K562 treated with DMSO at 1 percent for 24 hours (cell line): Measurements from ENCODE around the gene RPE. TPM values are rescaled to one million over a fixed set of nuclear protein-coding genes. Genes with fewer than 3 reads are reported as not detected.

Experiments
- total RNA-seq: library from RNA; unstranded; fragments of 300-600 nt; gene quantifications from 2 replicates; pipeline ENCODE4 v1.2.3, GENCODE V29; 2022; ENCODE audit warnings: low read depth; ENCODE audit not compliant: insufficient read depth

Gene RPE
- total RNA-seq = 11.3 and 13.0 TPM in 2 replicates

DNA sequence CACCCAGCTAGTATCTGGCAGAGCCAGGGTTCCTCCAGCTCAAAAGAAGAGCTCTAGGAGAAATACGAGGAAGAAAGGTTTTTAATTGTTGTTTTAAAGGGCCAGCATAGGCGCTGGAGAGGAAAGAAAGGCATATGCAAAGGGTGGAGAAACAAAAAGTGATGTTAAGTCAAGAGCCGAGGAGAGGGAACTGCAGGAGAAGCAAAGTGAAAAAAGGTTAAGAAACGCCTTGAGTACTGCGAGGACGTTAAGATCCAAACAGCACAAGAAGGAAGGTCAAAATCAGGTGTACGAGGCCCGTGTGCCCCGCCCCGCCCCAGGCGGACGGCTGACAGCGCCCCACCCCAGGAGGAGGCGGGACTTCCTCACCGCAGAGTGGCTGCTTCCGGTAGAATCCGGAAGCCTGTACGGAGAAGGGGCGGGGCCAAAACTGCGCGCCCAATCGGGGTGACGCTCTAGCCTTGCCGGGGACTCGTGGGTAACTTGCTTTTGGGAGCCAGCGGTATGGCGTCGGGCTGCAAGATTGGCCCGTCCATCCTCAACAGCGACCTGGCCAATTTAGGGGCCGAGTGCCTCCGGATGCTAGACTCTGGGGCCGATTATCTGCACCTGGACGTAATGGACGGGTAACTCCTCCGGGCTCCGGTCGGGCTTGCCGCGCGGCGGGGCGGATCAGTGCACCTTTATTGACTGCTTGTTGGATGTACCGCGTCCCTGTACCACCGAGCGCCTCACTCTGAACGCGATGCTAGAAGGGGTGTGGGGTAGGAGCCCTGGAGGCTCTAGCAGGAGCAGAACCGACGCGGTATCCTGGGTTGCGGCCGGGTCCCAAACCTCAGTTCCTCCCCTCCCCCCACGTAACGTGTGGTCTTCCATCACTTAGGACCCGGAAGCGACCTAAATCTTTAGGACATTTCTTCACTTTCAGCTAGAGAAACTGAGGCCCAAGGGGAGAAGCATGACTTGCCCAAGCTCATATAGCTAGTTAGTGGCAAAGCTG, at the start of gene RPE:
Gene RPE (plus strand): TSS at position 481 of the 1,000 bp plus-strand sequence. CDS start 24 bp downstream, at position 505.

Other genes starting within 250 kb of the RPE start
- 0.09 and 0.13 TPM in 2 replicates for gene UNC80, start 230.8 kb upstream of the RPE start, total RNA-seq
- gene KANSL1L, start 168.8 kb downstream of the RPE start, total RNA-seq = 1.8 and 2.7 TPM in 2 replicates
- gene ACADL, start 222.8 kb downstream of the RPE start, total RNA-seq = not detected in 2 replicates